ENCODE data around the gene TBX4.

GRCh38 chr17:61461967-61462718 is 9.9 kb downstream of the TBX4 start:
- TF ChIP-seq CTCF (conservative IDR thresholded peaks at IDR 0.05; ENCODE audit: low read length) = no peak
- no peak for TF ChIP-seq EZH2phosphoT487 (IDR thresholded peaks at IDR 0.05; ENCODE audit: borderline replicate concordance)
